Measurements from ENCODE around the gene ITIH5. TPM values are rescaled to one million over a fixed set of nuclear protein-coding genes. Genes with fewer than 3 reads are reported as not detected.

ITIH5 gene
- total and polyA plus RNA-seq, 2 donors (not counting 1 experiment from before 2014, with no cell fraction given): not detected

DNA sequence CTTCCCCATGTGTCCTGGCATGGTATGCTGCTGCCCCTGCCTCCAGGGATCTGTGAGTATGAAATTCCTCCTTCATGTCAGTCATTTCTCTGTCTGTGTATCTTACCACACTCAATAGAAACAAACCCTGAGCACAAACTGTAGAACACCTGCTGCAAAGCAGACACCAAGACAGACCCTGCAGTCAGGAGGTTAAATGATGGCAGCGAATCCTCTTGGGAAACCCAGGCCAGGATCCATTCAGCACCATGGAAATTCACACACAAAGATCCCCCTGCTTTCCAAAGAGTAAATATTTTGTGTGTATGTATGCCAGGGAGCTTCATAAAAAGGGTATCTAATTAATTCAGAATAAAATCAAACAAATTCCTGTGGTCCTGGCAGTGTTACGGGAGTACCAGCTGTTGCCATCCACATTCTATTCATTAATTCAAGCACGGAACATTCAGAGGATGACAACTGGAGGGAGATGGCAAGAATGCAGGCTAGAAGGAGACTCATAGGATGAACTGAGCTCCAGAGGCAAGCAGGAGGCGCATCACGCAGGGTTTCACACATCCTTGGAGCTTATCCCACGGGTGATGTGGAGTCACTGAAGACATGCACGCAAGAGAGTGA lies 14.8 kb downstream of the ITIH5 start:
- no peak for ATAC-seq (ENCODE audit: low read depth)
- H3K27ac ChIP-seq (ENCODE audit: low read length in 2 of 2): no peak overlapping the region
- intact Hi-C loops (cut with micrococcal nuclease): no loop called here
- Mint-ChIP-seq H3K4me3 (no peak overlapping the region), H3K4me1 (no peaks in the 10 kb centered on the region), H3K27me3 (peaks cover 33% of the 10 kb centered on the region), H3K27ac (no peak overlapping the region), H3K9me3 (ENCODE audit: insufficient read depth) (no peaks in the 10 kb centered on the region)
- 94% methylated on average over 4 of the region's 7 CpGs for WGBS (ENCODE audit: insufficient coverage)
- ChIA-PET CTCF (no interaction called here), POLR2A (no interaction called here)
- no peak for TF ChIP-seq EZH2 (IDR thresholded peaks at IDR 0.05; ENCODE audit: borderline replicate concordance, insufficient read depth, low read depth, low read length, poor library complexity, severe bottlenecking)
- TF ChIP-seq CTCF (IDR thresholded peaks at IDR 0.05): no peak
- H3K27me3 ChIP-seq (replicated peaks in 1 of 4; ENCODE audit: control extremely low read depth in 1 of 4, control insufficient read depth in 3 of 4, insufficient read depth in 4 of 4, low read length in 3 of 4): peaks cover 0 to 4% (median 4%) of the 10 kb centered on the region in 4 experiments
- H3K79me2 ChIP-seq (ENCODE audit: control insufficient read depth, insufficient read depth, low read length): no peaks in the 10 kb centered on the region
- H2AFZ ChIP-seq (ENCODE audit: insufficient read depth, low read depth, low read length, poor library complexity, severe bottlenecking): no peak overlapping the region
- no peaks in the 10 kb centered on the region for H3K9me3 ChIP-seq (ENCODE audit: control extremely low read depth in 1 of 3, control insufficient read depth in 2 of 3, insufficient read depth in 1 of 3, low read length in 2 of 3)
- no peaks in the 10 kb centered on the region for H4K20me1 ChIP-seq (ENCODE audit: control insufficient read depth, insufficient read depth, low read length, poor library complexity, severe bottlenecking)
- DNase-seq: no peak
- no peaks in the 10 kb centered on the region for H3K4me1 ChIP-seq (ENCODE audit: control insufficient read depth in 2 of 2, insufficient read depth in 2 of 2, low read length in 2 of 2)
- no peak overlapping the region for H3K4me3 ChIP-seq (ENCODE audit: control extremely low read depth in 1 of 5, extremely low read depth in 1 of 5, insufficient read depth in 1 of 5, low read depth in 2 of 5, low read length in 4 of 5)
- no peaks in the 10 kb centered on the region for H3K36me3 ChIP-seq (replicated peaks in 1 of 2; ENCODE audit: control extremely low read depth in 1 of 2, control insufficient read depth in 1 of 2, extremely low read depth in 1 of 2, insufficient read depth in 2 of 2, low read length in 1 of 2)
- no peak overlapping the region for H3K4me2 ChIP-seq (replicated peaks; ENCODE audit: low read depth, low read length, poor library complexity, severe bottlenecking)
- no peak overlapping the region for H3K9ac ChIP-seq (ENCODE audit: low read length)

- Histone ChIP-seq H3K27me3 (replicated peaks in 1 of 4; ENCODE audit: control extremely low read depth in 1 of 4, control insufficient read depth in 3 of 4, insufficient read depth in 4 of 4, low read length in 3 of 4) (peaks cover 0 to 4% (median 4%) of the 10 kb centered on the region in 4 experiments), H3K9me3 (ENCODE audit: control extremely low read depth in 1 of 3, control insufficient read depth in 2 of 3, insufficient read depth in 1 of 3, low read length in 2 of 3) (no peaks in the 10 kb centered on the region), H3K9ac (ENCODE audit: low read length) (no peak overlapping the region), H4K20me1 (ENCODE audit: control insufficient read depth, insufficient read depth, low read length, poor library complexity, severe bottlenecking) (no peaks in the 10 kb centered on the region), H3K27ac (ENCODE audit: low read length in 2 of 2) (no peak overlapping the region), H3K4me2 (replicated peaks; ENCODE audit: low read depth, low read length, poor library complexity, severe bottlenecking) (no peak overlapping the region), H3K36me3 (replicated peaks in 1 of 2; ENCODE audit: control extremely low read depth in 1 of 2, control insufficient read depth in 1 of 2, extremely low read depth in 1 of 2, insufficient read depth in 2 of 2, low read length in 1 of 2) (no peaks in the 10 kb centered on the region), H3K4me3 (ENCODE audit: control extremely low read depth in 1 of 5, extremely low read depth in 1 of 5, insufficient read depth in 1 of 5, low read depth in 2 of 5, low read length in 4 of 5) (no peak overlapping the region), H2AFZ (ENCODE audit: insufficient read depth, low read depth, low read length, poor library complexity, severe bottlenecking) (no peak overlapping the region), H3K4me1 (ENCODE audit: control insufficient read depth in 2 of 2, insufficient read depth in 2 of 2, low read length in 2 of 2) (no peaks in the 10 kb centered on the region), H3K79me2 (ENCODE audit: control insufficient read depth, insufficient read depth, low read length) (no peaks in the 10 kb centered on the region)
- no peak overlapping the region for H3K4me3 Mint-ChIP-seq
- no peaks in the 10 kb centered on the region for H3K9me3 Mint-ChIP-seq (ENCODE audit: insufficient read depth)
- H3K27ac Mint-ChIP-seq: no peak overlapping the region
- H3K4me1 Mint-ChIP-seq: no peaks in the 10 kb centered on the region
- 67% methylated on average over 1 of the region's 6 CpGs for WGBS (ENCODE audit: insufficient coverage)
- ChIA-PET POLR2A (no interaction called here), CTCF (no interaction called here)
- intact Hi-C loops (cut with micrococcal nuclease): no loop called here
- TF ChIP-seq CTCF (IDR thresholded peaks at IDR 0.05) (no peak), EZH2 (IDR thresholded peaks at IDR 0.05; ENCODE audit: borderline replicate concordance, insufficient read depth, low read depth, low read length, poor library complexity, severe bottlenecking) (no peak)
- no peak for ATAC-seq (ENCODE audit: low read depth)
- H3K27me3 Mint-ChIP-seq: peaks cover 32% of the 10 kb centered on the region
- DNase-seq: no peak
Observed at GRCh38 chr10:7649673-7650300, 17.0 kb downstream of the ITIH5 start.
